Natural killer cell (primary cell): Measurements from ENCODE around the gene TATDN2. TPM values are rescaled to one million over a fixed set of nuclear protein-coding genes. Genes with fewer than 3 reads are reported as not detected.

Experiments
- ATAC-seq, 3 donors: fragments of 150-1000 bp in 2 of 3; fragments of 200-7000 bp in 1 of 3; cut with Tn5 transposase; 1 replicate in 1 of 3; 2 replicates in 2 of 3; pipeline ENCODE4 v1.10.0; 2021; ENCODE audit warnings: mild to moderate bottlenecking in 2 of 3, moderate library complexity in 2 of 3
- DNase-seq, 2 donors: peaks; one replicate each; pipeline versions ENCODE4 v3.0.0 to v3.0.0-alpha.2; 2013 to 2021; ENCODE audit warnings: mixed read lengths in 1 of 2
- H3K27ac ChIP-seq: one replicate; pipeline ENCODE4 v1.5.1; 2013; ENCODE audit warnings: mild to moderate bottlenecking, low read length
- H3K27me3 ChIP-seq: one replicate; pipeline ENCODE4 v1.6.1; 2013; ENCODE audit warnings: low read length; ENCODE audit not compliant: control insufficient read depth, insufficient read depth
- H3K36me3 ChIP-seq: one replicate; pipeline ENCODE4 v1.6.1; 2013; ENCODE audit warnings: low read length; ENCODE audit not compliant: control insufficient read depth, insufficient read depth
- H3K4me1 ChIP-seq: one replicate; pipeline ENCODE4 v1.6.1; 2013; ENCODE audit warnings: low read length; ENCODE audit not compliant: control insufficient read depth, insufficient read depth
- H3K4me3 ChIP-seq: one replicate; pipeline ENCODE4 v1.5.1; 2013; ENCODE audit warnings: low read length
- H3K9me3 ChIP-seq: one replicate; pipeline ENCODE4 v1.6.1; 2013; ENCODE audit warnings: low read length; ENCODE audit not compliant: control insufficient read depth, insufficient read depth
- H3K27ac Mint-ChIP-seq, 2 donors: one replicate each; pipeline ENCODE4 v1.8.0; 2022; ENCODE audit warnings: mild to moderate bottlenecking in 2 of 2, mixed read lengths in 2 of 2, moderate library complexity in 1 of 2
- H3K27me3 Mint-ChIP-seq, 2 donors: one replicate each; pipeline ENCODE4 v1.8.0; 2022; ENCODE audit warnings: low read depth in 2 of 2, mixed read lengths in 2 of 2
- H3K36me3 Mint-ChIP-seq: one replicate; pipeline ENCODE4 v1.8.0; 2022; ENCODE audit warnings: mixed read lengths
- H3K4me1 Mint-ChIP-seq, 2 donors: one replicate each; pipeline ENCODE4 v1.8.0; 2022; ENCODE audit warnings: mixed read lengths in 2 of 2
- H3K4me3 Mint-ChIP-seq: one replicate; pipeline ENCODE4 v1.8.0; 2022; ENCODE audit warnings: mild to moderate bottlenecking, moderate library complexity, mixed read lengths
- H3K9me3 Mint-ChIP-seq, 2 donors: one replicate each; pipeline ENCODE4 v1.8.0; 2022; ENCODE audit warnings: mixed read lengths in 2 of 2
- CTCF ChIP-seq: fragments of 200-600 bp; IDR thresholded peaks from one replicate; pipeline ENCODE4 v1.8.0; 2022; ENCODE audit warnings: antibody characterized with exemption
- WGBS: methylation state at CpG from one replicate; pipeline ENCODE4 v1.1.7; 2013; ENCODE audit warnings: missing lambda C conversion rate; ENCODE audit not compliant: insufficient coverage; 5-methylcytosine and 5-hydroxymethylcytosine counted together
- intact Hi-C: fragments of 100-400 bp; cut with micrococcal nuclease; formaldehyde crosslinking; loops from one replicate; pipeline ENCODE4 v1.14.2; 2022
- total RNA-seq, 4 donors: library from RNA; stranded (reverse); fragments of 120-200 nt in 1 of 4; gene quantifications; one replicate each; pipeline versions ENCODE4 v1.2.3 to v1.2.4, GENCODE V29; 2013 to 2022

TATDN2 gene
- total RNA-seq, 3 donors from 2014 or later (not counting 1 experiment from before 2014, with no cell fraction given), result 75.6 to 99.4 (median 88.4) TPM

- Mint-ChIP-seq H3K36me3 (peaks cover 27% of the 10 kb centered on the region), H3K27ac (peak overlapping the region; percentile 5 to 65), H3K4me3 (no peak overlapping the region), H3K27me3 (no peaks in the 10 kb centered on the region), H3K9me3 (peaks cover 0 to 2% of the 10 kb centered on the region in 2 donors), H3K4me1 (peaks cover 4 to 15% of the 10 kb centered on the region in 2 donors)
- WGBS, result 98% methylated on average over 6 of the region's 6 CpGs
- H3K27me3 ChIP-seq, result no peaks in the 10 kb centered on the region
- no peaks in the 10 kb centered on the region for H3K9me3 ChIP-seq
- H3K4me1 ChIP-seq, result peaks cover 11% of the 10 kb centered on the region
- no peak overlapping the region for H3K27ac ChIP-seq
- no peak overlapping the region for H3K4me3 ChIP-seq
- intact Hi-C loops, result no loop called here
- no peak for TF ChIP-seq CTCF
- DNase-seq (no peak), ATAC-seq (no peak)
- H3K36me3 ChIP-seq, result peaks cover 38% of the 10 kb centered on the region
Observed at GRCh38 chr3:10215578-10216368, 32.5 kb upstream of the TATDN2 start.

- WGBS, result 63% methylated on average over 3 of the region's 3 CpGs
- H3K9me3 Mint-ChIP-seq, result peaks cover 0 to 2% of the 10 kb centered on the region in 2 donors
- DNase-seq (no peak), ATAC-seq (no peak)
- peaks cover 7 to 23% of the 10 kb centered on the region in 2 donors for H3K4me1 Mint-ChIP-seq
- peaks cover 22% of the 10 kb centered on the region for H3K4me1 ChIP-seq
- no peak overlapping the region for H3K4me3 ChIP-seq
- TF ChIP-seq CTCF, result no peak
- H3K9me3 ChIP-seq, result no peaks in the 10 kb centered on the region
- H3K4me3 Mint-ChIP-seq, result no peak overlapping the region
- H3K36me3 Mint-ChIP-seq, result peaks cover 25% of the 10 kb centered on the region
- no peak overlapping the region for H3K27ac ChIP-seq
- H3K27ac Mint-ChIP-seq, result peak overlapping the region; percentile 41 to 65
- H3K27me3 Mint-ChIP-seq, result no peaks in the 10 kb centered on the region
- intact Hi-C loops, result no loop called here
- peaks cover 42% of the 10 kb centered on the region for H3K36me3 ChIP-seq
- no peaks in the 10 kb centered on the region for H3K27me3 ChIP-seq
Observed at GRCh38 chr3:10217359-10217758, 30.9 kb upstream of the TATDN2 start.

- peak overlapping the region; percentile 81 to 86 for H3K27ac Mint-ChIP-seq
- H3K36me3 Mint-ChIP-seq, result peaks cover 23% of the 10 kb centered on the region
- intact Hi-C loops, result no loop called here
- DNase-seq, result no peak
- Histone ChIP-seq H3K27ac (no peak overlapping the region), H3K4me1 (peaks cover 39% of the 10 kb centered on the region), H3K9me3 (no peaks in the 10 kb centered on the region), H3K27me3 (no peaks in the 10 kb centered on the region), H3K4me3 (no peak overlapping the region), H3K36me3 (peaks cover 37% of the 10 kb centered on the region)
- H3K4me3 Mint-ChIP-seq, result no peak overlapping the region
- 95% methylated on average over 9 of the region's 9 CpGs for WGBS
- no peak for ATAC-seq
- H3K4me1 Mint-ChIP-seq, result peaks cover 30 to 47% of the 10 kb centered on the region in 2 donors
- H3K9me3 Mint-ChIP-seq, result peaks cover 0 to 2% of the 10 kb centered on the region in 2 donors
- no peaks in the 10 kb centered on the region for H3K27me3 Mint-ChIP-seq
- no peak for TF ChIP-seq CTCF
Observed at GRCh38 chr3:10219737-10220136, 28.5 kb upstream of the TATDN2 start.
